ENCODE results near the gene LAMC3.

DNA sequence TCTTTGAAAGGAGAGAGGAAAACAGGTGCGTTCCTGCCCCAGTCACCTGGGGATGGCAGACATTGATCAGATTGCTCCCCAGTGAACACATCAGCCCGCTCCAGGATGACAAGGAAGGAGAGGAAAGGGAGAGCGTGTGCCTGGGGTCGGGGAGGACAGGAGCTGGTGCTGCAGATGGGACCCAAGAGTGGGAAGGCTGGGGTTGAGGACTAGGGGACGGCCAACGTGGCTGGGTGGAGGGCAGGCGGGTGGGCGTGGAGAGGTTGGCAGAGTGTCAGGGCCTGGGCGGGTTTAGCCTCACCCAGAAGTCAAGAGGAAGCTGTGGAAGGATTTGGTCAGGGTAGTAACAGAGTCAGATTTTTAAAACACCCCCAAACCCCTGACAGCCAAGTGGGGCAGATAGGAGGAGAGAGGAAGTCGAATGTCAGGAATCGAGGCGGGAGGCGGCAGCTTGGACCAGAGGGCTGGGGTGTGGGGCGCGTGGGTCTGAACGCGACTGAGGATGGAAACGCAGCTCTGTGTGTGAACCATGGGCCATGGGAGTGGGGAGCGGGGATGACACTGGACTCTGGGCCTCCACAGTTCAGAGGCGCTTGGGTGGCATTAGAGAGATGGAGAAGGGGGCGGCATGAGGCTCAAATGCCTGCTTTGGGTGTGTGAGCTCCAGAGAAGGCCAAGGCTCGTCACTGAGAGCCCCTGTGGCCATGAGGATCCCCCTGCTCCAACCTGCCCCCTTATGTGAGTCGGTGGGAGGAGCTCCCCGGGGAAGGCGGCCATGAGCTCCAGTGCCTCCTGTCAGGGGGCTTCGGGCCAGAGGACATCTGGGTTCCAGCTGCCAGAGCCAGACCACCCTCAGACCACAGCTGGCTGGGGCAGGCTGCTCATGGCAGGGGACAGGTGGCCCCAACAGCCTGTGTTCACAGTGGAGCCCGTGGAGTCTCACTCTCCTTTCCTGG is 24.6 kb downstream of the LAMC3 start:
- TF ChIP-seq, protein P1, sequence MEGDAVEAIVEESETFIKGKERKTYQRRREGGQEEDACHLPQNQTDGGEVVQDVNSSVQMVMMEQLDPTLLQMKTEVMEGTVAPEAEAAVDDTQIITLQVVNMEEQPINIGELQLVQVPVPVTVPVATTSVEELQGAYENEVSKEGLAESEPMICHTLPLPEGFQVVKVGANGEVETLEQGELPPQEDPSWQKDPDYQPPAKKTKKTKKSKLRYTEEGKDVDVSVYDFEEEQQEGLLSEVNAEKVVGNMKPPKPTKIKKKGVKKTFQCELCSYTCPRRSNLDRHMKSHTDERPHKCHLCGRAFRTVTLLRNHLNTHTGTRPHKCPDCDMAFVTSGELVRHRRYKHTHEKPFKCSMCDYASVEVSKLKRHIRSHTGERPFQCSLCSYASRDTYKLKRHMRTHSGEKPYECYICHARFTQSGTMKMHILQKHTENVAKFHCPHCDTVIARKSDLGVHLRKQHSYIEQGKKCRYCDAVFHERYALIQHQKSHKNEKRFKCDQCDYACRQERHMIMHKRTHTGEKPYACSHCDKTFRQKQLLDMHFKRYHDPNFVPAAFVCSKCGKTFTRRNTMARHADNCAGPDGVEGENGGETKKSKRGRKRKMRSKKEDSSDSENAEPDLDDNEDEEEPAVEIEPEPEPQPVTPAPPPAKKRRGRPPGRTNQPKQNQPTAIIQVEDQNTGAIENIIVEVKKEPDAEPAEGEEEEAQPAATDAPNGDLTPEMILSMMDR (IDR thresholded peaks at IDR 0.05), result no peak
- TF ChIP-seq POLR2AphosphoS5 (IDR thresholded peaks at IDR 0.05) (no peak), POLR2A (IDR thresholded peaks at IDR 0.05) (no peak), EP300 (IDR thresholded peaks at IDR 0.05; ENCODE audit: low read depth) (no peak)
